WERI-Rb-1 (cell line): ENCODE data around the gene PKIB.

Experiments
- DNase-seq: peaks from one replicate; pipeline ENCODE4 v3.0.0-alpha.2; 2020
- H3K27ac ChIP-seq: fragments of 250-450 bp; sonication (Bioruptor Pico); 2 replicates; pipeline ENCODE4 v1.5.1; 2020; ENCODE audit warnings: mild to moderate bottlenecking, moderate library complexity
- H3K27me3 ChIP-seq: fragments of 250-450 bp; sonication (Bioruptor Pico); 2 replicates; pipeline ENCODE4 v1.5.1; 2021; ENCODE audit warnings: mild to moderate bottlenecking, low read depth, moderate library complexity; ENCODE audit not compliant: insufficient read depth, severe bottlenecking
- H3K36me3 ChIP-seq: fragments of 250-450 bp; sonication (Bioruptor Pico); 2 replicates; pipeline ENCODE4 v1.5.1; 2020; ENCODE audit warnings: mild to moderate bottlenecking, moderate library complexity
- H3K4me3 ChIP-seq: 2 replicates; pipeline ENCODE4 v1.5.1; 2011; ENCODE audit warnings: low read depth, mild to moderate bottlenecking, control low read depth, low read length
- H3K9me3 ChIP-seq: fragments of 250-450 bp; sonication (Bioruptor Pico); 2 replicates; pipeline ENCODE4 v1.5.1; 2021; ENCODE audit warnings: mild to moderate bottlenecking, moderate library complexity; ENCODE audit not compliant: severe bottlenecking
- TF ChIP-seq, protein P1 (sequence below): IDR thresholded peaks from 2 replicates; pipeline ENCODE4 v1.5.1; 2011; ENCODE audit warnings: low read depth, mild to moderate bottlenecking, control low read depth, inconsistent platforms, low read length

The PKIB gene, protein sequence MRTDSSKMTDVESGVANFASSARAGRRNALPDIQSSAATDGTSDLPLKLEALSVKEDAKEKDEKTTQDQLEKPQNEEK

DNA sequence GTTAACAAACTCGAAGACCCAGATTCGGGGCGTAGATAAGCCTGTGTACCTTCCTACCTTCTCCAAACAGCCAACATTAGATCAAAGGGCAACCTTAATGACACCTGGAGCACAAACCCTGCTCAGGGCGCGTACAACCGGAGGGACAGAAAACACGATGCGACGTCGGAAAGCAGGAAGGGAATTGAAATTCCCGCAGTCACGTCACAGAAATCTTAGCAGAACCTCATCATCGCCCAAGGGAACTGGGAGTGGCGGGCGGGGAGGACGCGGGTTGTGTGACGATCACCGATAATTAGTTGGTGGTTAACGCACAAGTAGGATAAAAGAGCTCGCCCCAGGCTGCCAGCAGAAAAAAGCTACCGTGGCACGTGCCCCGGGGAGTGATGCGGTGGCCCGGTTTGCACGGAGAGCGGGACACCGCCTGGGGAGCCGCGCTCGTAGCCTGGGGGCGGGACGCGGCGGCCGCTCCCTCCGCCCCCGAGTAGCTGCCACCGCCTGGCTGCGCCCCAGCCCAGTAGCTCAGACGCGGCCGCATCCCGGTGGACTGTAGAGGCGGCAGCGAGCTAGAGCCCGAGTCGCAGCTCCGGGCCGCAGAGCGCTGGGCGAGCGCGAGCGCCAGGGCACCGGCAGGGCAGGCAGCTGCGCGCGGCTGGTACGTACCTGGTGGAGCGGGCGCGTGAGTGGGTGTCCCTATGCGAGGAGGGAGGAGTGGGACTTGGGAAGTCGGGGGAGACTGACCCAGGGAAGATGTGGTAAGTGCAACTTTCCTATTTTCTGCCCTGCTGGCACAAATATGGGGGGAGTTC is at the start of gene PKIB:
TSS of gene PKIB (plus strand) at position 525 of the 809 bp plus-strand sequence. CDS start 107,390 bp downstream, outside the sequence.
- peak within 1 kb of the TSS; percentile 84 for H3K27ac ChIP-seq
- peak; percentile 89 for DNase-seq
- H3K36me3 ChIP-seq: no peaks in the 10 kb centered on the region; the same call in 1 of the 2 replicates

DNA sequence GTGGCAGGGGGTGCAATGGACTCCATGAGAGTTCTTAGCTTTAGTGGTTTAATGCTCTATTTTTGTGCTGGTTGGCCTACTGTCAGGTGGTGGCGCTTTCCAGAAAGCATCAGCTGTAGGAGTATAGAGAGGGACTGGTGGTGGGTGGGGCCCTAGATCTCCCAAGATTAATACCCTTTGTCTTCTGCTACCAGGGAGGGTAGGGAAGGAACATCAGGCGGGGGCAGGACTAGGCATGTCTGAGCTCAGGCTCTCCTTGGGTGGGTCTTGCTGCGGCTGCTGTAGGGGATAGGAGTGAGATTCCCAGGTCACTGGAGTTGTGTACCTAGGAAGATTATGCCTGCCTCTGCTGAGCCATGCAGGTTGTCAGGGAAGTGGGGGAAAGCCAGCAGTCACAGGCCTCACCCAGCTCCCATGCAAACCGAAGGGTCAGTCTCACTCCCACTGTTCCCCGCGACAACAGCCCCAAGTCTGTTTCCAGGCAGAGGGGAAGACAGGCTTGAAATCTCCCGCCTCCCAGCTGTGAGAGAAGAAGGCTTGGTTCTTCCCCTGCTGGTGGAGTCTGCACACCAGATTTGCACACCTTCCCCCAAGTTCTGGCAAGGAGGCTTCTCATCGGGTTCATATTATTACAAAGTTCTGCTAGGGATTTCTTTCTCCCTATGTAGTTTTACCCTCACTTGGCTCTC is 46.7 kb upstream of the PKIB start:
- no peak overlapping the region for H3K27ac ChIP-seq
- peak; percentile 29 for DNase-seq

More for the DNA sequence above, at the start of gene PKIB:
- Histone ChIP-seq H3K9me3 (no peaks in the 10 kb centered on the region), H3K27me3 (no peaks in the 10 kb centered on the region), H3K4me3 (peak within 1 kb of the TSS; percentile 90)
- TF ChIP-seq, protein P1, sequence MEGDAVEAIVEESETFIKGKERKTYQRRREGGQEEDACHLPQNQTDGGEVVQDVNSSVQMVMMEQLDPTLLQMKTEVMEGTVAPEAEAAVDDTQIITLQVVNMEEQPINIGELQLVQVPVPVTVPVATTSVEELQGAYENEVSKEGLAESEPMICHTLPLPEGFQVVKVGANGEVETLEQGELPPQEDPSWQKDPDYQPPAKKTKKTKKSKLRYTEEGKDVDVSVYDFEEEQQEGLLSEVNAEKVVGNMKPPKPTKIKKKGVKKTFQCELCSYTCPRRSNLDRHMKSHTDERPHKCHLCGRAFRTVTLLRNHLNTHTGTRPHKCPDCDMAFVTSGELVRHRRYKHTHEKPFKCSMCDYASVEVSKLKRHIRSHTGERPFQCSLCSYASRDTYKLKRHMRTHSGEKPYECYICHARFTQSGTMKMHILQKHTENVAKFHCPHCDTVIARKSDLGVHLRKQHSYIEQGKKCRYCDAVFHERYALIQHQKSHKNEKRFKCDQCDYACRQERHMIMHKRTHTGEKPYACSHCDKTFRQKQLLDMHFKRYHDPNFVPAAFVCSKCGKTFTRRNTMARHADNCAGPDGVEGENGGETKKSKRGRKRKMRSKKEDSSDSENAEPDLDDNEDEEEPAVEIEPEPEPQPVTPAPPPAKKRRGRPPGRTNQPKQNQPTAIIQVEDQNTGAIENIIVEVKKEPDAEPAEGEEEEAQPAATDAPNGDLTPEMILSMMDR: peak; percentile 58

DNA sequence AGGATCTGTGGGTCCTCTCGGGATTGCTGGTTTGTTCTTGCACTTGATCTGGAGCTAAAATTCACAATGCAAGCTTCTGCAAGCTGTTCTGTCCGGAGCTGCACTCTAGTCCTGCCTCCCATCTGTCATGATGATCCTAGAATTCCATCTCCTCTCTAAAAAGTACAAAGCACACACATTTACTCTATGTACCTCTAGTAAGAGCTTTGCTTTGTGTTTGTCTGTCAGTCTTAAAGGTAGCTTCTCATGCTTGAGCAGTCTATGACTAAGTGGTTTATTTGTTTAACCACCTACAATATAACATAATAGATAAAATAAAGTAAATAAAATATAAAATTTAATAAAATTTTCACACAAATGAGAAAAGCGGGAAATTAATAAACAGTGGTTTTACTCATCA is 46.0 kb upstream of the PKIB start:
- H3K27ac ChIP-seq: no peak overlapping the region

More for the DNA sequence above, 46.7 kb upstream of the PKIB start:
- no peaks in the 10 kb centered on the region for H3K9me3 ChIP-seq
- no peak overlapping the region for H3K4me3 ChIP-seq
- TF ChIP-seq, protein P1: no peak
- no peaks in the 10 kb centered on the region for H3K36me3 ChIP-seq
- no peaks in the 10 kb centered on the region for H3K27me3 ChIP-seq

DNA sequence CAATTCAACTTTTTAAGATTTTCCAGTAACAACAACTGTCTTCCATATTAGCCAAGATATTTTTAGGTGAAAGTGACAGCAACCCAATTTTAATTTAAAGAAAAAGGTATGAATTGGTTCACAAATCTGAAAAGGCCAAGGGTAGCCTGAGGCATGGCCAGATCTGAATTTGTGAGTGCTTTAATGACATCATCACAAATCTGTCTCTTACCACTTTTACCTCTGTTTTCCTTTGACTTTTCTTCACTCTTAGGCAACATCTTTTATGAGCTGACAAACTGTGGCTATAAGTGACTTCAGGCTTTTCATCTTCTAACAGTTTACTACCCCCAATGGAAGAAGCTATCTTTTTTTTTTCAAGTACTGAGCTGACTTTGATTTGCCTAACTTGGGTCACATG is 44.5 kb upstream of the PKIB start:
- TF ChIP-seq, protein P1: no peak
- Histone ChIP-seq H3K4me3 (no peak overlapping the region), H3K27me3 (no peaks in the 10 kb centered on the region), H3K9me3 (no peaks in the 10 kb centered on the region), H3K27ac (no peak overlapping the region), H3K36me3 (no peaks in the 10 kb centered on the region)
- DNase-seq: no peak

More for the DNA sequence above, 46.0 kb upstream of the PKIB start:
- TF ChIP-seq, protein P1: no peak
- Histone ChIP-seq H3K36me3 (no peaks in the 10 kb centered on the region), H3K4me3 (no peak overlapping the region), H3K27me3 (no peaks in the 10 kb centered on the region), H3K9me3 (no peaks in the 10 kb centered on the region)
- no peak for DNase-seq

DNA sequence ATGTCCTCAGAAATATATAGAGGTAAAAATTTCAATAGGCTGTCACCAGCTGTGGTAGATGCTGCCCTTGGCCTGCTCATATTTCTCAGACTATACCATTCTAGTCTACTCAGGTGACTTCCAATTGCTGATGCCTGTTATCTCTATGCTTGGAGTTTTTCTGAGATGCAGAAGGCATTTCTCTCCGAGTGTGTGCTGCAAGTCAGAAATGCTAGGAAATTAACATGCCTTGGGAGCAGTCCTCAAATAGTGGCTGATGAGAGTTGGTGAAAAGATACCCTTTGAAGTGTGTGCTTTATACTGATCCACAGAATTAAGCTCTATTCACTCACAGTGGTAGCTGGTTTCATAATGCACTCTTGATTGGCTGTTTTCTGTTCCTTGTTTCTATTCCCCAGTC is 43.2 kb upstream of the PKIB start:
- no peak overlapping the region for H3K27ac ChIP-seq
- no peaks in the 10 kb centered on the region for H3K36me3 ChIP-seq
- H3K9me3 ChIP-seq: no peaks in the 10 kb centered on the region
- no peak overlapping the region for H3K4me3 ChIP-seq
- H3K27me3 ChIP-seq: no peaks in the 10 kb centered on the region
- TF ChIP-seq, protein P1: no peak
- DNase-seq: no peak
